Measurements from ENCODE around the gene ALK.

GRCh38 chr2:29220506-29221270 lies 700.7 kb downstream of the ALK start:
- TF ChIP-seq CTCF (IDR thresholded peaks at IDR 0.05) (no peak), POLR2A (IDR thresholded peaks at IDR 0.05) (no peak)
